Activated CD8-positive, alpha-beta T cell treated with anti-CD3 and anti-CD28 coated beads, Interleukin-2, amount 10 ng/mL, durations not matched to agents 7 days and 5 days (primary cell): ENCODE measurements around the gene ALDH1A3. TPM values are rescaled to one million over a fixed set of nuclear protein-coding genes. Genes with fewer than 3 reads are reported as not detected.
"Not testable (repeated sequence)": the region's sequence is repeated elsewhere in the genome, so short reads cannot be mapped to it uniquely, and the experiment has no call there.

ENCODE experiments used
- ATAC-seq: fragments of 150-1000 bp; cut with Tn5 transposase; one replicate; pipeline ENCODE4 v1.10.0; 2021; ENCODE audit warnings: moderate library complexity
- CTCF ChIA-PET: fragments of 350-600 bp; sonication (Branson Sonifier 250); formaldehyde crosslinking; loops from one replicate; lab custom pipeline; 2021; ENCODE audit warnings: antibody characterized with exemption; lab: Charles Lee
- POLR2A ChIA-PET: fragments of 350-600 bp; sonication (Branson Sonifier 250); formaldehyde crosslinking; loops from one replicate; lab custom pipeline; 2021; ENCODE audit warnings: antibody characterized with exemption; lab: Charles Lee
- DNase-seq: peaks from one replicate; pipeline ENCODE4 v3.0.0-alpha.2; 2020
- H3K27ac Mint-ChIP-seq: one replicate; pipeline ENCODE4 v1.8.0; 2021; ENCODE audit warnings: mild to moderate bottlenecking, mixed read lengths
- H3K27me3 Mint-ChIP-seq: one replicate; pipeline ENCODE4 v1.8.0; 2021; ENCODE audit warnings: low read depth, mixed read lengths
- H3K36me3 Mint-ChIP-seq: one replicate; pipeline ENCODE4 v1.8.0; 2021; ENCODE audit warnings: low read depth, mixed read lengths
- H3K4me1 Mint-ChIP-seq: one replicate; pipeline ENCODE4 v1.8.0; 2021; ENCODE audit warnings: low read depth, mixed read lengths
- H3K4me3 Mint-ChIP-seq: one replicate; pipeline ENCODE4 v1.8.0; 2021; ENCODE audit warnings: mild to moderate bottlenecking, mixed read lengths
- H3K9me3 Mint-ChIP-seq: one replicate; pipeline ENCODE4 v1.8.0; 2022; ENCODE audit warnings: mixed read lengths; ENCODE audit not compliant: insufficient read depth
- total RNA-seq, 2 experiments: library from RNA; stranded (reverse); gene quantifications; one replicate each; pipeline ENCODE4 v1.2.3, GENCODE V29; 2021

Gene ALDH1A3
- total RNA-seq, 2 experiments from 2014 or later = not detected

- ChIA-PET CTCF (interaction anchor here (0.7 to 2.2 kb wide), 2 partner anchors 26 kb away, joined by 3 to 5 read pairs; no protein-coding TSS in a partner anchor), POLR2A (no interaction called here)
- Mint-ChIP-seq H3K9me3 (no peaks in the 10 kb centered on the region), H3K4me1 (peaks cover 4% of the 10 kb centered on the region), H3K27ac (no peak overlapping the region), H3K36me3 (no peaks in the 10 kb centered on the region), H3K4me3 (no peak overlapping the region), H3K27me3 (peaks cover 22% of the 10 kb centered on the region)
- DNase-seq (no peak), ATAC-seq (no peak)
These were observed 32.4 kb upstream of the ALDH1A3 start for GRCh38 chr15:100847194-100847593.

- peak overlapping the region; percentile 39 for H3K27ac Mint-ChIP-seq
- ChIA-PET CTCF (interaction anchor here (0.6 to 1.7 kb wide), 8 partner anchors 9 to 499 kb away, joined by 3 to 6 read pairs (median 4); no protein-coding TSS in a partner anchor), POLR2A (no interaction called here)
- H3K4me3 Mint-ChIP-seq = peak overlapping the region; percentile 74
- DNase-seq (peak; percentile 73), ATAC-seq (peak; percentile 96)
- no peaks in the 10 kb centered on the region for H3K36me3 Mint-ChIP-seq
- no peaks in the 10 kb centered on the region for H3K9me3 Mint-ChIP-seq
- H3K27me3 Mint-ChIP-seq = peaks cover 17% of the 10 kb centered on the region
- peaks cover 4% of the 10 kb centered on the region for H3K4me1 Mint-ChIP-seq
These were observed 30.4 kb upstream of the ALDH1A3 start for GRCh38 chr15:100849021-100849854.

DNA sequence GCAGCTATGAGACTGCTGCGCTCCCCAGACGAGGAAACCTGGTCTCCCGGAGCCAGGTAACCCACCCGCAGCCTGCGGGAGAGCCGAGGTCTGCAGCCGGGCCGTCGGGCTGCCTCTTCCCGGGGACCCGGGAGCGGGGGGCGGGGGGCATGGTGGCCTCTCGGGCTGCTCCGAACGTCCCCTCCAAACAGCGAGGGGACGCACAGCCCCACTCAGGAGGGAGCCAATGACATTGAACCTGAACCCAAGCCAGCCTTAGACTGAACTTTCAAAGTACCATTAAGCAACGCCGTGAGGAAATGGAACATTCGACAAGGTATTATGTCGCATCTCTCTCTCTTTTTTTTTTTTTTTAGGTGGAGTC is 29.8 kb upstream of the ALDH1A3 start:
- no peak overlapping the region for H3K27ac Mint-ChIP-seq
- no peak for ATAC-seq
- peak overlapping the region; percentile 74 for H3K4me3 Mint-ChIP-seq
- peaks cover 17% of the 10 kb centered on the region for H3K27me3 Mint-ChIP-seq
- H3K4me1 Mint-ChIP-seq = peaks cover 4% of the 10 kb centered on the region
- CTCF ChIA-PET = interaction anchor here (1.2 to 1.7 kb wide), 5 partner anchors 8 to 500 kb away, joined by 3 to 6 read pairs (median 4); no protein-coding TSS in a partner anchor
- no peaks in the 10 kb centered on the region for H3K9me3 Mint-ChIP-seq
- no peak for DNase-seq
- H3K36me3 Mint-ChIP-seq = no peaks in the 10 kb centered on the region
- POLR2A ChIA-PET = no interaction called here

DNA sequence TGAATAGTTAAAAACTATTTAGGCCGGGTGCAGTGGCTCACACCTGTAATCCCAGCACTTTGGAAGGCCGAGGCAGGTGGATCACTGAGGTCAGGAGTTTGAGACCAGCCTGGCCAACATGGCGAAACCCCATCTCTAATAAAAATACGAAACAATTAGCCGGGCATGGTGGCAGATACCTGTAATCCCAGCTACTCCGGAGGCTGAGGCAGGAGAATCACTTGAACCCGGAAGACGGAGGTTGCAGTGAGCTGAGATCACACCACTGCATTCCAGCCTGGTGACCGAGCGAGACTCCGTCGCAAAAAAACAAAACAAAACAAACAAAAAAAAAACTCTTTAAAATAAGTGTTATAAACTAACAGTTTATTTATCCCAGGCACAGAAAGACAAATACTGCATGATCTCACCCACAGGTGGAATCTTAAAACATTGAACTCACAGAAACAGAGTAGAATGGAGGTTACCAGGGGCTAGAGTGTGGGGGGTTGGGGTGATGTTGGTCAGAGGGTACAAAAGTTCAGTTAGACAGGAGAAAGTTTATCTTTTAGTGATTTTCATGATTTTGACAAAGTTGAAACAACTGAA is 28.1 kb upstream of the ALDH1A3 start:
- POLR2A ChIA-PET, H3K9me3 Mint-ChIP-seq, H3K27ac Mint-ChIP-seq, H3K4me1 Mint-ChIP-seq, H3K4me3 Mint-ChIP-seq, H3K36me3 Mint-ChIP-seq, DNase-seq, ATAC-seq: not testable (repeated sequence)
- CTCF ChIA-PET = interaction anchor here (1.3 to 1.5 kb wide), 2 partner anchors 21 to 509 kb away, joined by 3 read pairs; no protein-coding TSS in a partner anchor
- peaks cover 15% of the 10 kb centered on the region for H3K27me3 Mint-ChIP-seq

GRCh38 chr15:100852630-100853029 is 27.0 kb upstream of the ALDH1A3 start:
- ChIA-PET CTCF (no interaction called here), POLR2A (no interaction called here)
- Mint-ChIP-seq H3K9me3 (no peaks in the 10 kb centered on the region), H3K36me3 (no peaks in the 10 kb centered on the region), H3K4me3 (no peak overlapping the region), H3K27ac (no peak overlapping the region), H3K27me3 (peaks cover 15% of the 10 kb centered on the region), H3K4me1 (peaks cover 4% of the 10 kb centered on the region)
- ATAC-seq (no peak), DNase-seq (no peak)

DNA sequence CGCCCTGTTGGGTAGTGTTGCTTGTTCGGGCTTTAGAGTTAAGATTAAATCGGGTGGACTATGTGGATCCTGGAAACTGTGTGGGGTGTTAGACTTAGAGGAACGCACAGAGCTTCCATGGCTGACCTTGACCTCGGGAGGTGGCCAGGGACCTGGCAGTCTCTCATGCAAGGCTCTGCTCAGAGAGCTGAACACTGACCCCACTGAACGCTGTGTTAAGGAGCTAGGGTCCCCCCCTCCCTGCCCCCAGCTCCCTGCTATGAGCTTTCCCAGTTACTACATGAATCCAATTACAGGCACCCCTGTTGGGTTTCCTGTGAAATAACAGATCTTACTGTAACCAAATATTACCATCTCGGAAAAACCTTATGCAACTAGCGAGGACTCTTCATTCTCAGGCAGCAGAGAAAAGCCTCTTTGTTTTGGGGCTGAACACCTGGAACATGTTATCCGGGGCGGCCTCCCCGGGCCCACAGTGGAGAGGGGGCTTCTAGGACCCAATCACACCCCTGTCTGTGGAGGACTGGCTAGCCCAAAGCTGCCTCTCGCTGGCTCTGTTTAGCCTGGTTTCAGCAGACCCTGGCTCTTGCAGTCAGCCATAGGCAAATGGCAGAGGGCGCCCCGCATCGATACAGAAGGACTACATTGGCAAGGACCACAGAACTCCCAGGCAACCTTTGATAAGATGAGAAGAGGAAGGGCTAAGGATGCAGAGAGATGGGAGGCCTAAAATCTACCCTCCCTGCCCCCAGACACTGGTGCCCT is 25.8 kb upstream of the ALDH1A3 start:
- DNase-seq (no peak), ATAC-seq (no peak)
- Mint-ChIP-seq H3K9me3 (no peaks in the 10 kb centered on the region), H3K27me3 (peaks cover 12% of the 10 kb centered on the region), H3K36me3 (no peaks in the 10 kb centered on the region), H3K27ac (no peak overlapping the region), H3K4me3 (no peak overlapping the region), H3K4me1 (peaks cover 4% of the 10 kb centered on the region)
- ChIA-PET POLR2A (no interaction called here), CTCF (no interaction called here)

- CTCF ChIA-PET = interaction anchor here (1.6 kb wide), 1 partner anchor 16 kb away, joined by 6 read pairs; no protein-coding TSS in a partner anchor
- H3K9me3 Mint-ChIP-seq = no peaks in the 10 kb centered on the region
- no peaks in the 10 kb centered on the region for H3K27me3 Mint-ChIP-seq
- POLR2A ChIA-PET = no interaction called here
- no peaks in the 10 kb centered on the region for H3K36me3 Mint-ChIP-seq
- no peaks in the 10 kb centered on the region for H3K4me1 Mint-ChIP-seq
- no peak for DNase-seq
- no peak overlapping the region for H3K27ac Mint-ChIP-seq
- H3K4me3 Mint-ChIP-seq = no peak overlapping the region
- ATAC-seq = no peak
These were observed 22.8 kb upstream of the ALDH1A3 start for GRCh38 chr15:100856867-100857266.

- Mint-ChIP-seq H3K4me1 (no peaks in the 10 kb centered on the region), H3K36me3 (no peaks in the 10 kb centered on the region), H3K27ac (no peak overlapping the region), H3K27me3 (no peaks in the 10 kb centered on the region), H3K9me3 (no peaks in the 10 kb centered on the region), H3K4me3 (no peak overlapping the region)
- ATAC-seq (no peak), DNase-seq (no peak)
- CTCF ChIA-PET = interaction anchor here (1.1 kb wide), 1 partner anchor 9 kb away, joined by 3 read pairs; no protein-coding TSS in a partner anchor
- POLR2A ChIA-PET = no interaction called here
These were observed 21.3 kb upstream of the ALDH1A3 start for GRCh38 chr15:100858294-100858693.

GRCh38 chr15:100859970-100860828 is 19.4 kb upstream of the ALDH1A3 start:
- CTCF ChIA-PET = interaction anchor here (1.0 kb wide), 1 partner anchor 17 kb away, joined by 5 read pairs; no protein-coding TSS in a partner anchor
- Mint-ChIP-seq H3K36me3 (no peaks in the 10 kb centered on the region), H3K4me3 (no peak overlapping the region), H3K27me3 (peaks cover 2% of the 10 kb centered on the region), H3K9me3 (no peaks in the 10 kb centered on the region), H3K27ac (no peak overlapping the region), H3K4me1 (no peaks in the 10 kb centered on the region)
- no peak for ATAC-seq
- POLR2A ChIA-PET = no interaction called here
- DNase-seq = no peak

DNA sequence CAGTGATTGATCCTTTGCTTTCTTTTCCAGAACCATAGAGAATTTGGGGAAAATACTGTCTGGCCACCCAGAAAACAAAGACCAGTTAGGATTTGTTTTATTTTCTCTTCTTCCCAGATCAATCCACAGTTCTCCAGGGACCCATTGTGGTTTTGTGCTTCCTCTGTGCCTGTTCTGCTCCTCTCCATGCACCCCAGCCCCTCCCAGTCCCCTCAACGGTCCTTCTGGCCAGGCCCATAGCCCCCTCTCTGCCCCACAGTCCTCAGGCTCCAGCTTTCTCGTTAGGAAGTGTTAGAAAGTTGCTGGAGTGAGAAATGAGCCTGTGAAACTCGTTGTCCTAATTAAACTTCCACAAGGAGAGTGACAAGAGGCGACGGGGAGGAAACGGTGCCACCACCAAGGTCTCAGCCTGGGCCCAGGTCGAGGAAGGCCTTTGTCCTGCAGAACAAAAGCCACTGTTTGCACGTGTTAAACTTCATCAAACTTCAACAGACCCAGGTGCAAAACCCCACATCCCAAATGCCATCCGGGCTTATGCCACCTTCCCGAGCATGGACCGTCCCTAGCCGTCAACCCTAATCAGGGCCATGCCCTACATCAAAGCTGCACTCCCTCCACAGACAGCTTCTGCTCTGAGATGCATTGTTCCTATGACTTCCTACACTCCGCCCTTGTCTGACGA is 18.7 kb upstream of the ALDH1A3 start:
- ChIA-PET POLR2A (no interaction called here), CTCF (no interaction called here)
- ATAC-seq (no peak), DNase-seq (no peak)
- Mint-ChIP-seq H3K27ac (no peak overlapping the region), H3K36me3 (no peaks in the 10 kb centered on the region), H3K27me3 (peaks cover 2% of the 10 kb centered on the region), H3K4me1 (no peaks in the 10 kb centered on the region), H3K9me3 (no peaks in the 10 kb centered on the region), H3K4me3 (no peak overlapping the region)
